HepG2 (cell line): ENCODE data around the gene COASY. TPM values are rescaled to one million over a fixed set of nuclear protein-coding genes. Genes with fewer than 3 reads are reported as not detected.
A peak's percentile ranks its signal among the peaks of the same experiment; 100 is the strongest.

Experiments
- AGO2 ChIP-seq: fragments of 200-400 bp; formaldehyde crosslinking; optimal IDR thresholded peaks from 2 replicates; pipeline ENCODE3; 2017; ENCODE audit warnings: mild to moderate bottlenecking, low read depth, low read length, moderate library complexity
- BCL6 ChIP-seq: IDR thresholded peaks from 2 replicates; pipeline ENCODE4 v1.6.1; 2016; ENCODE audit warnings: missing genetic modification reagents, missing compliant biosample characterization
- FOXK1 ChIP-seq: sonication (generic); formaldehyde crosslinking; IDR thresholded peaks from 2 replicates; pipeline ENCODE4 v1.4.0; 2020; ENCODE audit warnings: low read depth, missing genetic modification reagents, borderline replicate concordance
- KAT8 ChIP-seq: IDR thresholded peaks from 2 replicates; pipeline ENCODE4 v1.6.1; 2016; ENCODE audit warnings: missing genetic modification reagents, missing compliant biosample characterization
- KLF9 ChIP-seq: IDR thresholded peaks from 2 replicates; pipeline ENCODE4 v1.6.1; 2016; ENCODE audit warnings: low read depth
- MLLT10 ChIP-seq: sonication (generic); formaldehyde crosslinking; IDR thresholded peaks from 2 replicates; pipeline ENCODE4 v1.4.0; 2020; ENCODE audit warnings: missing genetic modification reagents
- PATZ1 ChIP-seq: sonication (generic); formaldehyde crosslinking; IDR thresholded peaks from 2 replicates; pipeline ENCODE4 v1.4.0; 2020; ENCODE audit warnings: missing genetic modification reagents
- PRDM4 ChIP-seq: sonication (generic); formaldehyde crosslinking; IDR thresholded peaks from 2 replicates; pipeline ENCODE4 v1.9.0; 2021; ENCODE audit warnings: missing genetic modification reagents, borderline replicate concordance
- RELA ChIP-seq: sonication (generic); formaldehyde crosslinking; IDR thresholded peaks from 2 replicates; pipeline ENCODE4 v1.4.0; 2020; ENCODE audit warnings: missing genetic modification reagents
- RFXAP ChIP-seq: sonication (generic); formaldehyde crosslinking; IDR thresholded peaks from 2 replicates; pipeline ENCODE4 v1.4.0; 2020; ENCODE audit warnings: missing genetic modification reagents, borderline replicate concordance
- RORA ChIP-seq: sonication (generic); formaldehyde crosslinking; IDR thresholded peaks from 2 replicates; pipeline ENCODE4 v1.5.0; 2020; ENCODE audit warnings: mild to moderate bottlenecking, missing genetic modification reagents, moderate library complexity
- ZNF326 ChIP-seq: sonication (generic); formaldehyde crosslinking; IDR thresholded peaks from 2 replicates; pipeline ENCODE4 v1.4.0; 2020; ENCODE audit warnings: missing genetic modification reagents, borderline replicate concordance
- ZNF792 ChIP-seq: IDR thresholded peaks from 2 replicates; pipeline ENCODE4 v1.6.1; 2016
- polyA plus RNA-seq, 8 experiments: library from polyadenylated mRNA; depleted of rRNA in 3 of 8; stranded (reverse) in 7 of 8; unstranded in 1 of 8; fragments of >200 nt; fragmentation: Illumina TruSeq in 4 of 8; extraction: Trizol in 4 of 8; gene quantifications; 2 replicates each; pipeline versions ENCODE4 v1.2.1 to v1.2.3, GENCODE V29; 2011 to 2016; ENCODE audit warnings: low read depth in 4 of 8, missing spikeins in 1 of 8, mixed read lengths in 1 of 8; ENCODE audit not compliant: insufficient read depth in 1 of 8
- total RNA-seq, 5 experiments: library from RNA; depleted of rRNA; stranded (reverse); fragments of >200 nt; fragmentation: Illumina TruSeq; extraction: Trizol; gene quantifications; 2 replicates each; pipeline ENCODE4 v1.2.3, GENCODE V29; 2016; ENCODE audit warnings: low read depth in 1 of 5
- TF ChIP-seq, protein P1 (sequence below), 2 experiments: sonication (generic) in 1 of 2; formaldehyde crosslinking in 1 of 2; IDR thresholded peaks; 2 replicates each; pipeline versions ENCODE4 v1.6.1 to v1.9.0; 2014 to 2022; ENCODE audit warnings: antibody characterized with exemption in 1 of 2, borderline replicate concordance in 1 of 2, inconsistent platforms in 1 of 2, low read depth in 1 of 2, missing genetic modification reagents in 1 of 2
- TF ChIP-seq, protein P2 (sequence below): sonication (generic); formaldehyde crosslinking; IDR thresholded peaks from 2 replicates; pipeline ENCODE4 v1.5.0; 2020; ENCODE audit warnings: mild to moderate bottlenecking, missing genetic modification reagents, moderate library complexity
- TF ChIP-seq, protein P3 (sequence below): sonication (generic); formaldehyde crosslinking; IDR thresholded peaks from 2 replicates; pipeline ENCODE4 v1.4.0; 2020; ENCODE audit warnings: missing genetic modification reagents, low read depth, mild to moderate bottlenecking, borderline replicate concordance

COASY gene
- total and polyA plus RNA-seq, 2 of the 13 experiments (the other 11 are each of a cell fraction or from before 2014, with no cell fraction given), result 90.7 to 125 TPM

- TF ChIP-seq, protein P1, sequence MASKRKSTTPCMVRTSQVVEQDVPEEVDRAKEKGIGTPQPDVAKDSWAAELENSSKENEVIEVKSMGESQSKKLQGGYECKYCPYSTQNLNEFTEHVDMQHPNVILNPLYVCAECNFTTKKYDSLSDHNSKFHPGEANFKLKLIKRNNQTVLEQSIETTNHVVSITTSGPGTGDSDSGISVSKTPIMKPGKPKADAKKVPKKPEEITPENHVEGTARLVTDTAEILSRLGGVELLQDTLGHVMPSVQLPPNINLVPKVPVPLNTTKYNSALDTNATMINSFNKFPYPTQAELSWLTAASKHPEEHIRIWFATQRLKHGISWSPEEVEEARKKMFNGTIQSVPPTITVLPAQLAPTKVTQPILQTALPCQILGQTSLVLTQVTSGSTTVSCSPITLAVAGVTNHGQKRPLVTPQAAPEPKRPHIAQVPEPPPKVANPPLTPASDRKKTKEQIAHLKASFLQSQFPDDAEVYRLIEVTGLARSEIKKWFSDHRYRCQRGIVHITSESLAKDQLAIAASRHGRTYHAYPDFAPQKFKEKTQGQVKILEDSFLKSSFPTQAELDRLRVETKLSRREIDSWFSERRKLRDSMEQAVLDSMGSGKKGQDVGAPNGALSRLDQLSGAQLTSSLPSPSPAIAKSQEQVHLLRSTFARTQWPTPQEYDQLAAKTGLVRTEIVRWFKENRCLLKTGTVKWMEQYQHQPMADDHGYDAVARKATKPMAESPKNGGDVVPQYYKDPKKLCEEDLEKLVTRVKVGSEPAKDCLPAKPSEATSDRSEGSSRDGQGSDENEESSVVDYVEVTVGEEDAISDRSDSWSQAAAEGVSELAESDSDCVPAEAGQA (IDR thresholded peaks at IDR 0.05; ENCODE audit: low read depth), result 0 out of 2 replicates have a peak, but pooled peaks have one; percentile 39
- TF ChIP-seq, protein P1 (CRISPR knock-in tag; IDR thresholded peaks at IDR 0.05; ENCODE audit: borderline replicate concordance), result no peak
- TF ChIP-seq, protein P2, sequence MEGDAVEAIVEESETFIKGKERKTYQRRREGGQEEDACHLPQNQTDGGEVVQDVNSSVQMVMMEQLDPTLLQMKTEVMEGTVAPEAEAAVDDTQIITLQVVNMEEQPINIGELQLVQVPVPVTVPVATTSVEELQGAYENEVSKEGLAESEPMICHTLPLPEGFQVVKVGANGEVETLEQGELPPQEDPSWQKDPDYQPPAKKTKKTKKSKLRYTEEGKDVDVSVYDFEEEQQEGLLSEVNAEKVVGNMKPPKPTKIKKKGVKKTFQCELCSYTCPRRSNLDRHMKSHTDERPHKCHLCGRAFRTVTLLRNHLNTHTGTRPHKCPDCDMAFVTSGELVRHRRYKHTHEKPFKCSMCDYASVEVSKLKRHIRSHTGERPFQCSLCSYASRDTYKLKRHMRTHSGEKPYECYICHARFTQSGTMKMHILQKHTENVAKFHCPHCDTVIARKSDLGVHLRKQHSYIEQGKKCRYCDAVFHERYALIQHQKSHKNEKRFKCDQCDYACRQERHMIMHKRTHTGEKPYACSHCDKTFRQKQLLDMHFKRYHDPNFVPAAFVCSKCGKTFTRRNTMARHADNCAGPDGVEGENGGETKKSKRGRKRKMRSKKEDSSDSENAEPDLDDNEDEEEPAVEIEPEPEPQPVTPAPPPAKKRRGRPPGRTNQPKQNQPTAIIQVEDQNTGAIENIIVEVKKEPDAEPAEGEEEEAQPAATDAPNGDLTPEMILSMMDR, result no peak; the same call in 1 of the 2 replicates
- TF ChIP-seq ZNF326 (no peak), RFXAP (peak; percentile 58; the same call in 1 of the 2 replicates), PRDM4 (CRISPR knock-in tag) (no peak), FOXK1 (CRISPR knock-in tag) (peak; percentile 67), MLLT10 (CRISPR knock-in tag) (no peak), AGO2 (no peak), RELA (CRISPR knock-in tag) (no peak; the same call in 1 of the 2 replicates), ZNF792 (CRISPR knock-in tag) (peak; percentile 94), KAT8 (CRISPR knock-in tag) (peak; percentile 67; the same call in 1 of the 2 replicates), BCL6 (CRISPR knock-in tag) (peak; percentile 84), PATZ1 (peak; percentile 96), RORA (CRISPR knock-in tag) (no peak), KLF9 (no peak)
- TF ChIP-seq, protein P3, sequence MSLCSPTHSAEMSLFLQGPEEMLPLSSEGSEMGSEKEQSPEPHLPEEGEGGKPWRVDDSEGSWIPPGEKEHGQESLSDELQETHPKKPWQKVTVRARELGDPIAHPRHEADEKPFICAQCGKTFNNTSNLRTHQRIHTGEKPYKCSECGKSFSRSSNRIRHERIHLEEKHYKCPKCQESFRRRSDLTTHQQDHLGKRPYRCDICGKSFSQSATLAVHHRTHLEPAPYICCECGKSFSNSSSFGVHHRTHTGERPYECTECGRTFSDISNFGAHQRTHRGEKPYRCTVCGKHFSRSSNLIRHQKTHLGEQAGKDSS (CRISPR knock-in tag), result peak; percentile 95
Measured at GRCh38 chr17:42530952-42531454, 30.9 kb upstream of the COASY start (continued).
